A549 (cell line): ENCODE results near the gene HDLBP. TPM values are rescaled to one million over a fixed set of nuclear protein-coding genes. Genes with fewer than 3 reads are reported as not detected.

Experiments
- ATAC-seq, 2 experiments: fragments of 200-7000 bp in 1 of 2; fragments of >200 bp in 1 of 2; cut with Nextera tagmentation in 1 of 2; cut with Tn5 transposase in 1 of 2; 3 replicates each; pipeline versions ENCODE4 v1.8.0 to v1.9.1; 2018 to 2020; ENCODE audit warnings: mild to moderate bottlenecking in 1 of 2, moderate library complexity in 1 of 2
- CTCF ChIA-PET: fragments of 300-600 bp; sonication (Branson Sonifier 250); formaldehyde crosslinking; extraction: SDS; loops from one replicate; lab custom pipeline; 2021; ENCODE audit warnings: antibody characterized with exemption, inconsistent platforms; lab: Yijun Ruan, JAX
- POLR2A ChIA-PET: fragments of 350-600 bp; formaldehyde crosslinking; extraction: SDS; loops from one replicate; lab custom pipeline; 2021; ENCODE audit warnings: antibody characterized with exemption, inconsistent platforms; lab: Yijun Ruan, JAX
- DNase-seq, 2 experiments: peaks; one replicate each; pipeline versions ENCODE4 v3.0.0 to v3.0.0-alpha.2; 2011 to 2016; ENCODE audit warnings: low read depth in 1 of 2, low spot score in 1 of 2
- FAIRE-seq: peaks from 2 replicates; lab custom pipeline; 2011; peaks lifted over from hg19 to GRCh38; lab: Jason Lieb, UNC
- H3K27ac ChIP-seq, 2 experiments: fragments of >200 bp; sonication (Bioruptor Twin); formaldehyde crosslinking; 3 replicates each; pipeline ENCODE4 v1.5.1; 2016 to 2017
- H3K4me1 ChIP-seq: fragments of >200 bp; sonication (Bioruptor Twin); formaldehyde crosslinking; 3 replicates; pipeline ENCODE4 v1.6.1; 2016
- H3K4me2 ChIP-seq: fragments of >200 bp; sonication (Bioruptor Twin); formaldehyde crosslinking; 3 replicates; pipeline ENCODE4 v1.6.1; 2016
- H3K4me3 ChIP-seq: fragments of >200 bp; sonication (Bioruptor Twin); formaldehyde crosslinking; 3 replicates; pipeline ENCODE4 v1.5.1; 2016
- H3K9me3 ChIP-seq: fragments of >200 bp; sonication (Bioruptor Twin); formaldehyde crosslinking; 3 replicates; pipeline ENCODE4 v1.6.1; 2016
- BHLHE40 ChIP-seq: IDR thresholded peaks from 2 replicates; pipeline ENCODE4 v1.6.1; 2012; ENCODE audit warnings: low read depth, low read length, inconsistent platforms
- CBX2 ChIP-seq: fragments of 200-600 bp; sonication (generic); IDR thresholded peaks from 2 replicates; pipeline ENCODE4 v1.6.1; 2016; ENCODE audit warnings: low read depth, mild to moderate bottlenecking, borderline replicate concordance
- CBX8 ChIP-seq: fragments of 200-600 bp; sonication (generic); IDR thresholded peaks from 2 replicates; pipeline ENCODE4 v1.6.1; 2016
- CEBPB ChIP-seq, 2 experiments: fragments of >200 bp in 1 of 2; sonication (Bioruptor Twin) in 1 of 2; formaldehyde crosslinking in 1 of 2; IDR thresholded peaks; 2 replicates each; pipeline ENCODE4 v1.6.1; 2012 to 2016
- CHD2 ChIP-seq: fragments of 150-350 bp; IDR thresholded peaks from 2 replicates; pipeline ENCODE4 v1.6.1; 2014; ENCODE audit warnings: low read length; ENCODE audit not compliant: partially characterized antibody
- CHD4 ChIP-seq: fragments of 200-600 bp; sonication (generic); IDR thresholded peaks from 2 replicates; pipeline ENCODE4 v1.6.1; 2016; ENCODE audit warnings: antibody characterized with exemption, mild to moderate bottlenecking, borderline replicate concordance
- EP300 ChIP-seq, 2 experiments: fragments of >200 bp; sonication (Bioruptor Twin); formaldehyde crosslinking; IDR thresholded peaks; 2 replicates in 1 of 2; 3 replicates in 1 of 2; pipeline ENCODE4 v1.6.1; 2016 to 2017
- FOSL2 ChIP-seq, 2 experiments: fragments of 450-650 bp in 1 of 2; fragments of >200 bp in 1 of 2; sonication (Bioruptor Twin) in 1 of 2; formaldehyde crosslinking; IDR thresholded peaks; 2 replicates each; pipeline versions ENCODE4 v1.5.0 to v1.6.1; 2016 to 2020; ENCODE audit warnings: mild to moderate bottlenecking in 1 of 2, moderate library complexity in 1 of 2
- FOXS1 ChIP-seq: fragments of 250-450 bp; sonication (Bioruptor Pico); IDR thresholded peaks from 2 replicates; pipeline ENCODE4 v1.5.0; 2020; ENCODE audit warnings: mild to moderate bottlenecking, moderate library complexity
- GATA3 ChIP-seq: IDR thresholded peaks from 2 replicates; pipeline ENCODE4 v1.6.1; 2012; ENCODE audit warnings: borderline replicate concordance
- HOXA7 ChIP-seq: fragments of 250-450 bp; sonication (Bioruptor Pico); IDR thresholded peaks from 2 replicates; pipeline ENCODE4 v1.5.0; 2020; ENCODE audit warnings: mild to moderate bottlenecking, moderate library complexity
- KDM1A ChIP-seq: fragments of 200-600 bp; sonication (generic); IDR thresholded peaks from 2 replicates; pipeline ENCODE4 v1.6.1; 2016; ENCODE audit warnings: low read depth, mild to moderate bottlenecking
- MAFK ChIP-seq: fragments of 450-650 bp; IDR thresholded peaks from 2 replicates; pipeline ENCODE4 v1.6.1; 2014; ENCODE audit not compliant: partially characterized antibody
- MYC ChIP-seq: IDR thresholded peaks from 2 replicates; pipeline ENCODE4 v1.6.1; 2012; ENCODE audit warnings: mild to moderate bottlenecking, inconsistent platforms, low read length, improper control_type of control experiment, borderline replicate concordance
- NPAS2 ChIP-seq: fragments of 250-450 bp; sonication (Bioruptor Pico); IDR thresholded peaks from 2 replicates; pipeline ENCODE4 v1.8.0; 2022; ENCODE audit warnings: mild to moderate bottlenecking, moderate library complexity, borderline replicate concordance
- NR3C1 ChIP-seq: fragments of >200 bp; sonication (Bioruptor Twin); formaldehyde crosslinking; IDR thresholded peaks from 3 replicates; pipeline ENCODE4 v1.6.1; 2017
- PHF8 ChIP-seq: fragments of 200-600 bp; sonication (generic); IDR thresholded peaks from 2 replicates; pipeline ENCODE4 v1.6.1; 2016; ENCODE audit warnings: low read depth, mild to moderate bottlenecking, antibody characterized with exemption, moderate library complexity, borderline replicate concordance
- POLR2AphosphoS2 ChIP-seq: conservative IDR thresholded peaks from 2 replicates; pipeline ENCODE4 v1.6.1; 2012; ENCODE audit warnings: low read length, improper control_type of control experiment, inconsistent platforms
- RAD21 ChIP-seq, 2 experiments: fragments of >200 bp in 1 of 2; sonication (Bioruptor Twin) in 1 of 2; formaldehyde crosslinking in 1 of 2; IDR thresholded peaks in 1 of 2; conservative IDR thresholded peaks in 1 of 2; 2 replicates in 1 of 2; 3 replicates in 1 of 2; pipeline ENCODE4 v1.6.1; 2012 to 2018; ENCODE audit warnings: inconsistent platforms in 1 of 2
- RCOR1 ChIP-seq: fragments of 150-350 bp; IDR thresholded peaks from 2 replicates; pipeline ENCODE4 v1.6.1; 2014; ENCODE audit warnings: antibody characterized with exemption, low read length, low read depth
- RFX5 ChIP-seq: fragments of 450-650 bp; IDR thresholded peaks from 2 replicates; pipeline ENCODE4 v1.7.1; 2014; ENCODE audit warnings: antibody characterized with exemption, mild to moderate bottlenecking, moderate library complexity
- SMC3 ChIP-seq: fragments of >200 bp; sonication (Bioruptor Twin); formaldehyde crosslinking; IDR thresholded peaks from 3 replicates; pipeline ENCODE4 v1.6.1; 2018; ENCODE audit warnings: inconsistent platforms
- ZFP36 ChIP-seq: fragments of 450-650 bp; IDR thresholded peaks from 2 replicates; pipeline ENCODE4 v1.6.1; 2014; ENCODE audit warnings: borderline replicate concordance; ENCODE audit not compliant: partially characterized antibody
- ZNF302 ChIP-seq: fragments of 250-450 bp; sonication (Bioruptor Pico); IDR thresholded peaks from 2 replicates; pipeline ENCODE4 v1.9.0; 2021; ENCODE audit warnings: inconsistent platforms, mild to moderate bottlenecking, moderate library complexity
- WGBS: methylation state at CpG from one replicate; pipeline ENCODE4 v1.1.6; 2017; ENCODE audit errors: missing lambda C conversion rate; 5-methylcytosine and 5-hydroxymethylcytosine counted together
- polyA plus RNA-seq, 4 experiments: library from polyadenylated mRNA; depleted of rRNA in 3 of 4; stranded (reverse); fragments of >200 nt; fragmentation: RNase III in 1 of 4; extraction: RNeasy Plus Mini Kit Qiagen cat#74134 plus additional on column Dnase treatment in 1 of 4; gene quantifications; 2 replicates in 3 of 4; 3 replicates in 1 of 4; pipeline ENCODE4 v1.2.3, GENCODE V29; 2011 to 2017
- TF ChIP-seq, protein P1 (sequence below): fragments of >200 bp; sonication (Bioruptor Twin); formaldehyde crosslinking; IDR thresholded peaks from 2 replicates; pipeline ENCODE4 v1.6.1; 2016
- TF ChIP-seq, protein P2 (sequence below): fragments of 250-450 bp; sonication (Bioruptor Pico); IDR thresholded peaks from 2 replicates; pipeline ENCODE4 v1.5.0; 2020; ENCODE audit warnings: low read depth, mild to moderate bottlenecking, moderate library complexity
- TF ChIP-seq, protein P3 (sequence below): fragments of >200 bp; sonication (Bioruptor Twin); formaldehyde crosslinking; IDR thresholded peaks from 3 replicates; pipeline ENCODE4 v1.5.1; 2016
- TF ChIP-seq, protein P4 (sequence below): fragments of 450-650 bp; IDR thresholded peaks from 2 replicates; pipeline ENCODE4 v1.6.1; 2014; ENCODE audit warnings: antibody characterized with exemption
- TF ChIP-seq, protein P5 (sequence below): IDR thresholded peaks from 2 replicates; pipeline ENCODE4 v1.6.1; 2012

Gene HDLBP
- polyA plus RNA-seq, 2 of the 4 experiments (the other 2 are of a cell fraction): 248 to 292 TPM

DNA sequence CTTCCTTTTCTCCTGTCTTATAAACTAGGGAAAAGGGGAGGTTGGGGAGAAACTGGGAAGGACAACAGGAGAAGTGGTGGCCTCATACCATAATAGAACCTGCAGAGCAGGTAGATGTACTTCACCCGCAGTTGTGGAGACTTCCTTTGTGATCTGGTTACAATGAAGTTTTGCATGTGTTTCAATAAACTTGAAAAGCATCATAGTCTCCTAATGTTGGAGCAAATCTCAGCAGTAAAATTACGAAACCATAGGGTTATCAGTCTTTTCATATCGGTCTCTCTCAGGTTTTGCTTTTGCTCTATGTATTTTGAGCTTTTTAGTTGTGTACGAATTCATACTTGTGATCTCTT lies 96.5 kb downstream of the HDLBP start:
- peak overlapping the region; percentile 78 to 97 for H3K27ac ChIP-seq
- no peaks in the 10 kb centered on the region for H3K9me3 ChIP-seq
- no peak for DNase-seq
- H3K4me2 ChIP-seq: peak overlapping the region; percentile 80
- peak overlapping the region; percentile 79 for H3K4me3 ChIP-seq
- peaks cover 7% of the 10 kb centered on the region; the same call in 1 of the 3 replicates for H3K4me1 ChIP-seq
- ATAC-seq: no peak
- TF ChIP-seq HOXA7 (CRISPR knock-in tag) (no peak), CBX2 (no peak), ZNF302 (CRISPR knock-in tag) (no peak), FOSL2 (IDR thresholded peaks at IDR 0.05) (no peak), FOSL2 (CRISPR knock-in tag; IDR thresholded peaks at IDR 0.05) (no peak)
- TF ChIP-seq, protein P1, sequence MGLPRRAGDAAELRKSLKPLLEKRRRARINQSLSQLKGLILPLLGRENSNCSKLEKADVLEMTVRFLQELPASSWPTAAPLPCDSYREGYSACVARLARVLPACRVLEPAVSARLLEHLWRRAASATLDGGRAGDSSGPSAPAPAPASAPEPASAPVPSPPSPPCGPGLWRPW: no peak
- TF ChIP-seq, protein P2, sequence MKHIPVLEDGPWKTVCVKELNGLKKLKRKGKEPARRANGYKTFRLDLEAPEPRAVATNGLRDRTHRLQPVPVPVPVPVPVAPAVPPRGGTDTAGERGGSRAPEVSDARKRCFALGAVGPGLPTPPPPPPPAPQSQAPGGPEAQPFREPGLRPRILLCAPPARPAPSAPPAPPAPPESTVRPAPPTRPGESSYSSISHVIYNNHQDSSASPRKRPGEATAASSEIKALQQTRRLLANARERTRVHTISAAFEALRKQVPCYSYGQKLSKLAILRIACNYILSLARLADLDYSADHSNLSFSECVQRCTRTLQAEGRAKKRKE (CRISPR knock-in tag): no peak
- 62% methylated on average over 4 of the region's 4 CpGs for WGBS
- POLR2A ChIA-PET: interaction anchor here (0.6 to 0.7 kb wide), 2 partner anchors 95 to 411 kb away, joined by 4 to 6 read pairs; no protein-coding TSS in a partner anchor
- FAIRE-seq: no peak
- CTCF ChIA-PET: interaction anchor here (0.6 to 1.8 kb wide), 7 partner anchors 18 to 367 kb away, joined by 3 to 10 read pairs (median 3); partner anchors contain the start of gene HDLBP

DNA sequence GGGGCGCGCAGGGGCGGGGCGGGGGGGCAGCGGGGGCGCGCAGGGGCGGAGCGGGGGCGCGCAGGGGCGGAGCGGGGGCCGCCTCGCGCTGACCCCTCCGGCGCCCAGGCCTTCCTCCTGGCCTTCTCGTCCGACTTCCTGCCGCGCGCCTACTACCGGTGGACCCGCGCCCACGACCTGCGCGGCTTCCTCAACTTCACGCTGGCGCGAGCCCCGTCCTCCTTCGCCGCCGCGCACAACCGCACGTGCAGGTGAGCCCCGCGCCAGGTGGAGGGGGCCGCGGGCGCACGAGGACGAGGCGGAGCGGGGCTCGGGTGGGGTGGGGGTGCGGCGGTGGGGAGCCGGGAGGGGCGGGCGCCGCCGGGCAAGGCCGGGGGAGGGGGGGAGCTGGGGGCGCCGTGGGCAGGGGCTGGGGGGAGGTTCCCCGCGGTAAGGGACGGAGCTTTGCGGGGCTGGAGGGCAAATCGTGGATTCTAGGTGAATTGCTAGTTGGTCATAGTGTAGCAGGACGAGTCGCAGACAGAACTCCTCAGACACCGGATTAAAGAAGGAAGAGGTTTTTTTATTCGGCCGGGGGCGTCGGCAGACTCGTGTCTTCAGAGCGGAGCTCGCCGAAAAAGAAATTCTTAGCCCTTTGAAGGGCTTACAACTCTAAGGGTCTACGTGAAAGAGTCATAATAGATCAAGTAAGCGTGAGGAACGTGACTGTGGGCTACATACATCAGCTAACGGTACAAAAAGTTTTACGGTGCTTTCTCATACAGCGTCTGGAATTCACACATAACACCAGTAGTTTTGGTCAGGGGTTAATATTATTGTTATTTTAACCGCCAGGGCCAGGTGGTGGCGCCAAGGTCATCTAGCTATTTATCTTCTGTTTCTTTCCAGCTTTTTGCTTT lies 97.1 kb downstream of the HDLBP start:
- Histone ChIP-seq H3K4me3 (peak overlapping the region; percentile 79), H3K27ac (peak overlapping the region; percentile 78 to 97), H3K9me3 (no peaks in the 10 kb centered on the region), H3K4me2 (peak overlapping the region; percentile 80), H3K4me1 (peaks cover 7% of the 10 kb centered on the region; the same call in 1 of the 3 replicates)
- ATAC-seq (peak; percentile 44 to 45; a peak in 5 of 6 replicates), FAIRE-seq (no peak), DNase-seq (peak; percentile 29 to 57)
- CTCF ChIA-PET: interaction anchor here (0.6 to 1.8 kb wide), 7 partner anchors 18 to 367 kb away, joined by 3 to 10 read pairs (median 3); partner anchors contain the start of gene HDLBP
- POLR2A ChIA-PET: interaction anchor here (0.6 kb wide), 1 partner anchor 412 kb away, joined by 6 read pairs; no protein-coding TSS in a partner anchor
- WGBS: 3% methylated on average over 21 of the region's 83 CpGs
- TF ChIP-seq, protein P3, sequence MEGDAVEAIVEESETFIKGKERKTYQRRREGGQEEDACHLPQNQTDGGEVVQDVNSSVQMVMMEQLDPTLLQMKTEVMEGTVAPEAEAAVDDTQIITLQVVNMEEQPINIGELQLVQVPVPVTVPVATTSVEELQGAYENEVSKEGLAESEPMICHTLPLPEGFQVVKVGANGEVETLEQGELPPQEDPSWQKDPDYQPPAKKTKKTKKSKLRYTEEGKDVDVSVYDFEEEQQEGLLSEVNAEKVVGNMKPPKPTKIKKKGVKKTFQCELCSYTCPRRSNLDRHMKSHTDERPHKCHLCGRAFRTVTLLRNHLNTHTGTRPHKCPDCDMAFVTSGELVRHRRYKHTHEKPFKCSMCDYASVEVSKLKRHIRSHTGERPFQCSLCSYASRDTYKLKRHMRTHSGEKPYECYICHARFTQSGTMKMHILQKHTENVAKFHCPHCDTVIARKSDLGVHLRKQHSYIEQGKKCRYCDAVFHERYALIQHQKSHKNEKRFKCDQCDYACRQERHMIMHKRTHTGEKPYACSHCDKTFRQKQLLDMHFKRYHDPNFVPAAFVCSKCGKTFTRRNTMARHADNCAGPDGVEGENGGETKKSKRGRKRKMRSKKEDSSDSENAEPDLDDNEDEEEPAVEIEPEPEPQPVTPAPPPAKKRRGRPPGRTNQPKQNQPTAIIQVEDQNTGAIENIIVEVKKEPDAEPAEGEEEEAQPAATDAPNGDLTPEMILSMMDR: peak; percentile 56
- TF ChIP-seq, protein P4, sequence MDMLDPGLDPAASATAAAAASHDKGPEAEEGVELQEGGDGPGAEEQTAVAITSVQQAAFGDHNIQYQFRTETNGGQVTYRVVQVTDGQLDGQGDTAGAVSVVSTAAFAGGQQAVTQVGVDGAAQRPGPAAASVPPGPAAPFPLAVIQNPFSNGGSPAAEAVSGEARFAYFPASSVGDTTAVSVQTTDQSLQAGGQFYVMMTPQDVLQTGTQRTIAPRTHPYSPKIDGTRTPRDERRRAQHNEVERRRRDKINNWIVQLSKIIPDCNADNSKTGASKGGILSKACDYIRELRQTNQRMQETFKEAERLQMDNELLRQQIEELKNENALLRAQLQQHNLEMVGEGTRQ: no peak
- TF ChIP-seq GATA3 (no peak), POLR2AphosphoS2 (no peak), KDM1A (no peak), CBX8 (no peak), MYC (no peak), RAD21 (conservative IDR thresholded peaks at IDR 0.05 in 1 of 2, IDR thresholded peaks at IDR 0.05 in 1 of 2) (peak; percentile 27 to 41; a peak in 3 of 5 replicates), CHD2 (no peak), RCOR1 (no peak), MAFK (no peak), PHF8 (no peak), NPAS2 (CRISPR knock-in tag) (no peak), EP300 (IDR thresholded peaks at IDR 0.05) (no peak), ZFP36 (no peak), ZNF302 (CRISPR knock-in tag) (no peak), SMC3 (peak; percentile 36), HOXA7 (CRISPR knock-in tag) (no peak), CEBPB (IDR thresholded peaks at IDR 0.05) (no peak), FOSL2 (IDR thresholded peaks at IDR 0.05) (no peak), FOSL2 (CRISPR knock-in tag; IDR thresholded peaks at IDR 0.05) (no peak), NR3C1 (no peak), BHLHE40 (0 out of 2 replicates have a peak, but pooled peaks have one; percentile 34), FOXS1 (CRISPR knock-in tag) (no peak), CHD4 (no peak), RFX5 (no peak)
- TF ChIP-seq, protein P1: no peak
- TF ChIP-seq, protein P5, sequence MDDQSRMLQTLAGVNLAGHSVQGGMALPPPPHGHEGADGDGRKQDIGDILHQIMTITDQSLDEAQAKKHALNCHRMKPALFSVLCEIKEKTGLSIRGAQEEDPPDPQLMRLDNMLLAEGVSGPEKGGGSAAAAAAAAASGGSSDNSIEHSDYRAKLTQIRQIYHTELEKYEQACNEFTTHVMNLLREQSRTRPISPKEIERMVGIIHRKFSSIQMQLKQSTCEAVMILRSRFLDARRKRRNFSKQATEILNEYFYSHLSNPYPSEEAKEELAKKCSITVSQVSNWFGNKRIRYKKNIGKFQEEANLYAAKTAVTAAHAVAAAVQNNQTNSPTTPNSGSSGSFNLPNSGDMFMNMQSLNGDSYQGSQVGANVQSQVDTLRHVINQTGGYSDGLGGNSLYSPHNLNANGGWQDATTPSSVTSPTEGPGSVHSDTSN: no peak
